H1 (cell line): ENCODE measurements around the gene PSMF1. TPM values are rescaled to one million over a fixed set of nuclear protein-coding genes. Genes with fewer than 3 reads are reported as not detected.

Experiments
- CTCF ChIA-PET: fragments of 300-600 bp; sonication (Branson Sonifier 250); formaldehyde crosslinking; loops from one replicate; lab custom pipeline; 2021; ENCODE audit not compliant: partially characterized antibody; lab: Charles Lee
- POLR2A ChIA-PET: fragments of 300-600 bp; sonication (Branson Sonifier 250); formaldehyde crosslinking; loops from one replicate; lab custom pipeline; 2021; ENCODE audit warnings: inconsistent platforms; ENCODE audit not compliant: partially characterized antibody; lab: Charles Lee
- DNase-seq, 2 experiments: peaks; one replicate each; pipeline versions ENCODE4 v3.0.0 to v3.0.0-alpha.2; 2010 to 2022; ENCODE audit warnings: low spot score in 2 of 2, low read depth in 1 of 2, mixed read lengths in 1 of 2
- FAIRE-seq: peaks from 2 replicates; lab custom pipeline; 2011; peaks lifted over from hg19 to GRCh38; lab: Jason Lieb, UNC
- H2AFZ ChIP-seq: 2 replicates; pipeline ENCODE4 v1.8.1; 2012; ENCODE audit warnings: low read length, inconsistent platforms
- H2AK5ac ChIP-seq: 2 replicates; pipeline ENCODE4 v1.6.1; 2013; ENCODE audit warnings: low read depth, low read length
- H2BK120ac ChIP-seq: replicated peaks from 2 replicates; pipeline ENCODE3; 2013; ENCODE audit warnings: low read depth, low read length, inconsistent platforms
- H2BK12ac ChIP-seq: 2 replicates; pipeline ENCODE4 v1.6.1; 2013; ENCODE audit warnings: low read depth, low read length
- H2BK15ac ChIP-seq: 2 replicates; pipeline ENCODE4 v1.6.1; 2013; ENCODE audit warnings: low read length
- H2BK20ac ChIP-seq: 2 replicates; pipeline ENCODE4 v1.6.1; 2013; ENCODE audit warnings: low read length
- H2BK5ac ChIP-seq: 2 replicates; pipeline ENCODE4 v1.6.1; 2013; ENCODE audit warnings: low read depth, low read length
- H3K14ac ChIP-seq: 2 replicates; pipeline ENCODE4 v1.6.1; 2013; ENCODE audit warnings: inconsistent platforms; ENCODE audit not compliant: insufficient read length
- H3K18ac ChIP-seq: 2 replicates; pipeline ENCODE4 v1.6.1; 2013; ENCODE audit warnings: low read length; ENCODE audit errors: extremely low read depth
- H3K23ac ChIP-seq: 2 replicates; pipeline ENCODE4 v1.6.1; 2013; ENCODE audit warnings: inconsistent platforms; ENCODE audit not compliant: insufficient read length
- H3K23me2 ChIP-seq: 2 replicates; pipeline ENCODE4 v1.6.1; 2013; ENCODE audit warnings: low read depth, low read length
- H3K27ac ChIP-seq: 2 replicates; pipeline ENCODE4 v1.6.1; 2011; ENCODE audit warnings: low read depth, low read length, inconsistent platforms
- H3K27me3 ChIP-seq, 4 experiments: replicated peaks in 1 of 4; 1 replicate in 1 of 4; 2 replicates in 3 of 4; pipeline versions ENCODE4 v1.6.1 to v1.8.1; 2011 to 2013; ENCODE audit warnings: low read length in 3 of 4, mild to moderate bottlenecking in 3 of 4, inconsistent platforms in 2 of 4, mixed read lengths in 2 of 4, moderate library complexity in 1 of 4; ENCODE audit not compliant: control insufficient read depth in 3 of 4, insufficient read depth in 3 of 4; ENCODE audit errors: extremely low read depth in 1 of 4
- H3K36me3 ChIP-seq, 4 experiments: 2 replicates each; pipeline versions ENCODE4 v1.6.1 to v1.8.1; 2011 to 2013; ENCODE audit warnings: mild to moderate bottlenecking in 4 of 4, low read length in 3 of 4, moderate library complexity in 2 of 4, control low read depth in 1 of 4, inconsistent platforms in 1 of 4; ENCODE audit not compliant: insufficient read depth in 4 of 4, control insufficient read depth in 2 of 4
- H3K4ac ChIP-seq: replicated peaks from 2 replicates; pipeline ENCODE3; 2013; ENCODE audit warnings: low read length, low read depth, mixed read lengths, inconsistent platforms; ENCODE audit not compliant: insufficient read length
- H3K4me1 ChIP-seq, 4 experiments: replicated peaks in 1 of 4; 1 replicate in 1 of 4; 2 replicates in 3 of 4; pipeline versions ENCODE4 v1.6.1 to v1.8.1; 2011 to 2013; ENCODE audit warnings: low read length in 3 of 4, inconsistent platforms in 2 of 4, mixed read lengths in 1 of 4; ENCODE audit not compliant: insufficient read depth in 4 of 4, control insufficient read depth in 3 of 4
- H3K4me2 ChIP-seq, 2 experiments: 2 replicates each; pipeline versions ENCODE4 v1.6.1 to v1.8.1; 2011 to 2013; ENCODE audit warnings: low read depth in 2 of 2, low read length in 2 of 2, control low read depth in 1 of 2, inconsistent platforms in 1 of 2, mild to moderate bottlenecking in 1 of 2; ENCODE audit not compliant: insufficient read depth in 1 of 2
- H3K4me3 ChIP-seq, 4 experiments: fragments of 200-600, 300-600 bp in 1 of 4; sonication (generic), shearing (Covaris generic), sonication (Bioruptor Twin) in 1 of 4; 2 replicates each; pipeline versions ENCODE4 v1.5.1 to v1.8.1; 2011 to 2016; ENCODE audit warnings: low read length in 4 of 4, low read depth in 3 of 4, control low read depth in 2 of 4, inconsistent platforms in 2 of 4, mild to moderate bottlenecking in 2 of 4, mixed read lengths in 1 of 4, moderate library complexity in 1 of 4; ENCODE audit not compliant: insufficient read depth in 2 of 4; ENCODE audit errors: extremely low read depth in 1 of 4
- H3K56ac ChIP-seq: replicated peaks from 2 replicates; pipeline ENCODE3; 2013; ENCODE audit warnings: low read depth, mild to moderate bottlenecking, mixed read lengths, low read length, inconsistent platforms; ENCODE audit not compliant: insufficient read length
- H3K79me1 ChIP-seq: 2 replicates; pipeline ENCODE4 v1.6.1; 2013; ENCODE audit warnings: low read depth, low read length, control low read depth
- H3K79me2 ChIP-seq, 2 experiments: 2 replicates each; pipeline versions ENCODE4 v1.6.1 to v1.8.1; 2012 to 2013; ENCODE audit warnings: low read length in 2 of 2, mild to moderate bottlenecking in 2 of 2, inconsistent platforms in 1 of 2; ENCODE audit not compliant: insufficient read depth in 2 of 2, control insufficient read depth in 1 of 2
- H3K9ac ChIP-seq, 4 experiments: replicated peaks in 1 of 4; 1 replicate in 1 of 4; 2 replicates in 3 of 4; pipeline versions ENCODE4 v1.6.1 to v1.8.1; 2011 to 2013; ENCODE audit warnings: low read depth in 3 of 4, low read length in 3 of 4, control low read depth in 2 of 4, mild to moderate bottlenecking in 2 of 4, moderate library complexity in 2 of 4, inconsistent platforms in 1 of 4; ENCODE audit errors: extremely low read depth in 1 of 4
- H3K9me3 ChIP-seq, 2 experiments: 2 replicates each; pipeline versions ENCODE4 v1.6.1 to v1.8.1; 2012 to 2013; ENCODE audit warnings: mild to moderate bottlenecking in 2 of 2, moderate library complexity in 2 of 2, control low read depth in 1 of 2, inconsistent platforms in 1 of 2, low read depth in 1 of 2, low read length in 1 of 2, mixed read lengths in 1 of 2; ENCODE audit not compliant: insufficient read depth in 2 of 2
- H4K20me1 ChIP-seq, 2 experiments: replicated peaks in 1 of 2; 2 replicates each; pipeline versions ENCODE3 to v1.8.1; 2011 to 2013; ENCODE audit warnings: inconsistent platforms in 2 of 2, low read length in 2 of 2, mild to moderate bottlenecking in 1 of 2; ENCODE audit not compliant: insufficient read depth in 2 of 2, control insufficient read depth in 1 of 2
- H4K5ac ChIP-seq: 2 replicates; pipeline ENCODE4 v1.6.1; 2013; ENCODE audit warnings: low read length, low read depth, mixed read lengths, inconsistent platforms; ENCODE audit not compliant: insufficient read length
- H4K8ac ChIP-seq: 2 replicates; pipeline ENCODE4 v1.8.0; 2013; ENCODE audit warnings: mild to moderate bottlenecking, moderate library complexity, low read length, inconsistent platforms; ENCODE audit not compliant: insufficient read depth; ENCODE audit errors: extremely low read depth
- H4K91ac ChIP-seq: replicated peaks from 2 replicates; pipeline ENCODE3; 2013; ENCODE audit warnings: low read length, mixed read lengths, inconsistent platforms; ENCODE audit not compliant: insufficient read length
- BCL11A ChIP-seq, 2 experiments: IDR thresholded peaks; one replicate each; pipeline ENCODE4 v1.6.1; 2011; ENCODE audit warnings: low read depth in 2 of 2, low read length in 2 of 2, mild to moderate bottlenecking in 2 of 2
- CBX8 ChIP-seq: fragments of 300-800, 300-1000 bp; sonication (generic); IDR thresholded peaks from 2 replicates; pipeline ENCODE4 v1.7.1; 2016; ENCODE audit warnings: low read depth, low read length, borderline replicate concordance
- KDM4A ChIP-seq: IDR thresholded peaks from one replicate; pipeline ENCODE4 v1.7.1; 2012; ENCODE audit warnings: low read depth, mild to moderate bottlenecking, moderate library complexity, low read length, inconsistent platforms; ENCODE audit not compliant: severe bottlenecking
- POU5F1 ChIP-seq: IDR thresholded peaks from 2 replicates; pipeline ENCODE4 v1.6.1; 2011; ENCODE audit warnings: low read depth, mild to moderate bottlenecking, low read length, moderate library complexity
- RFX5 ChIP-seq: IDR thresholded peaks from 2 replicates; pipeline ENCODE4 v1.6.1; 2011; ENCODE audit warnings: low read depth, low read length, improper control_type of control experiment, borderline replicate concordance
- SIN3A ChIP-seq, 2 experiments: IDR thresholded peaks in 1 of 2; conservative IDR thresholded peaks in 1 of 2; 2 replicates each; pipeline ENCODE4 v1.6.1; 2011 to 2012; ENCODE audit warnings: low read length in 2 of 2, improper control_type of control experiment in 1 of 2, low read depth in 1 of 2, mild to moderate bottlenecking in 1 of 2
- TAF1 ChIP-seq: IDR thresholded peaks from 2 replicates; pipeline ENCODE4 v1.6.1; 2011; ENCODE audit warnings: mild to moderate bottlenecking, low read depth, low read length
- whole genome bisulfite sequencing, 2 experiments: shearing (Covaris generic) in 1 of 2; methylation state at CpG; one replicate each; pipeline versions ENCODE4 v1.1.6 to v1.1.7; 2013 to 2015; ENCODE audit warnings: low lambda C conversion rate in 2 of 2, mixed read lengths in 2 of 2, inconsistent platforms in 1 of 2, low coverage in 1 of 2, missing lambda C conversion rate in 1 of 2; ENCODE audit not compliant: insufficient replicate concordance in 2 of 2, insufficient coverage in 1 of 2, insufficient read length in 1 of 2; ENCODE audit errors: extremely low coverage in 1 of 2, missing lambda C conversion rate in 1 of 2; 5-methylcytosine and 5-hydroxymethylcytosine counted together
- polyA plus RNA-seq, 7 experiments: library from polyadenylated mRNA; depleted of rRNA in 3 of 7; stranded (reverse) in 5 of 7; unstranded in 2 of 7; fragments of >200 nt in 5 of 7; fragments of 200-250 nt in 2 of 7; gene quantifications; 1 replicate in 5 of 7; 2 replicates in 1 of 7; 4 replicates in 1 of 7; pipeline versions ENCODE4 v1.2.1 to v1.2.3, GENCODE V29; 2011 to 2013; ENCODE audit warnings: missing spikeins in 2 of 7, mixed read lengths in 2 of 7
- total RNA-seq: library from RNA; stranded (reverse); fragmentation: NEBNext Ultra II Directional; extraction: Animal tissue kit (Norgen Biotek cat#: 25700); gene quantifications from 2 replicates; pipeline ENCODE4 v1.2.1, GENCODE V29; 2021

PSMF1 gene
- total and polyA plus RNA-seq, 2 of the 8 experiments (the other 6 are each of a cell fraction or from before 2014, with no cell fraction given): 106 to 159 TPM

DNA sequence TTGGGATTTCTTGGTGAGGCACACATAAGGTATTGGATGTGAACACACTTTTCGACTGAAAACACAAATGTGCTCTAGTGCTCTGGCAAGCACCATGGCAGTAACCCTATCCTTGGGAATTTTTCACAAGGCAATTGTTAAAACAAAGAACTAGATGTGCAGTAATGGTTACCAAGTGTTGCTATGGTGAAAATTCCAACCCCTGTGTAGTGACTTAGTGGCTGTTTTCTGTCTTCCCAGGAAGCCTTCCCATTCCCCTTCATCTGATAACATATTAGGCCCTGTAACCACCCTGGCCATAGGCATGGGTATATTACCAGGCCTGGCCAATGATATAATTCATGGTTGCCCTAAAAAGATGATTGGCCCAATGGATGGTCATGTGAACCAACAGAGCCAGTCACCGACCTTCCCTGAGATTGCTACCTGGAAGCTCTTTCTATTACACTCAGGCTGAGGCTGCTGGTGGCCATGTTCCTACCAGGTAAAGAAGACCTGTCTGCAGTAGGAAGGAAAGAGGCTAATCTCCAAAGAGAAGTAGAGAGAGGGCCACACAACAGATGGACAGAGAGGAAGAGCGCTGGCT, 89.0 kb downstream of the PSMF1 start:
- peaks cover 0 to 6% (median 0%) of the 10 kb centered on the region in 4 experiments; a peak in 2 of 7 replicates for H3K4me1 ChIP-seq
- no peaks in the 10 kb centered on the region for H4K20me1 ChIP-seq
- TF ChIP-seq TAF1: no peak
- TF ChIP-seq RFX5: no peak
- TF ChIP-seq POU5F1: no peak
- no peak for TF ChIP-seq KDM4A
- no peak for TF ChIP-seq BCL11A (IDR thresholded peaks at IDR 0.05; ENCODE audit: low read depth in 2 of 2, low read length in 2 of 2)
- TF ChIP-seq SIN3A (conservative IDR thresholded peaks at IDR 0.05 in 1 of 2, IDR thresholded peaks at IDR 0.05 in 1 of 2; ENCODE audit: low read depth in 1 of 2, low read length in 2 of 2): no peak
- TF ChIP-seq CBX8: no peak
- H2BK5ac ChIP-seq: no peak overlapping the region
- H3K14ac ChIP-seq: no peak overlapping the region
- POLR2A ChIA-PET: interaction anchor here (1.6 kb wide), 1 partner anchor 9 kb away, joined by 4 read pairs; no protein-coding TSS in a partner anchor
- H2BK20ac ChIP-seq: no peak overlapping the region
- H3K27me3 ChIP-seq: peaks cover 0 to under 1% (median 0%) of the 10 kb centered on the region in 4 experiments; a peak in 1 of 7 replicates
- H2AFZ ChIP-seq: 0 out of 2 replicates have a peak overlapping the region, but pooled peaks have one; percentile 9
- no peak overlapping the region for H3K4ac ChIP-seq
- 87% methylated on average over 3 of the region's 3 CpGs; no CpG with 5 or more reads in 1 of the 2 experiments for WGBS, 2 experiments
- peak in 1 of 2 experiments; percentile 23 for DNase-seq
- FAIRE-seq: no peak
- H2BK120ac ChIP-seq: no peak overlapping the region
- H3K79me2 ChIP-seq: no peaks in the 10 kb centered on the region
- H2BK12ac ChIP-seq: no peak overlapping the region
- no peak overlapping the region for H2AK5ac ChIP-seq
- H4K5ac ChIP-seq: no peak overlapping the region
- H4K91ac ChIP-seq: no peak overlapping the region
- H3K23ac ChIP-seq: no peak overlapping the region
- no peak overlapping the region for H3K27ac ChIP-seq
- H3K36me3 ChIP-seq: no peaks in the 10 kb centered on the region
- H2BK15ac ChIP-seq: no peak overlapping the region
- no peak overlapping the region for H3K56ac ChIP-seq
- H3K23me2 ChIP-seq: no peaks in the 10 kb centered on the region
- H3K79me1 ChIP-seq: no peaks in the 10 kb centered on the region
- CTCF ChIA-PET: interaction anchor here (1.1 to 11.9 kb wide), 4 partner anchors 20 to 204 kb away, joined by 3 to 101 read pairs (median 4); no protein-coding TSS in a partner anchor
- H3K4me2 ChIP-seq: no peak overlapping the region
- H4K8ac ChIP-seq: no peak overlapping the region
- H3K4me3 ChIP-seq: no peak overlapping the region
- no peaks in the 10 kb centered on the region for H3K9me3 ChIP-seq
- H3K18ac ChIP-seq: no peak overlapping the region
- no peak overlapping the region for H3K9ac ChIP-seq
